ENCODE measurements around the gene MRPL49.

The MRPL49 gene

GRCh38 chr11:65090628-65091027, 31.5 kb upstream of the MRPL49 start:
- ATAC-seq (no peak), DNase-seq (no peak)
- H3K4me1 Mint-ChIP-seq, result peaks cover 5% of the 10 kb centered on the region
- no peak overlapping the region for H3K27ac Mint-ChIP-seq
- H3K27me3 Mint-ChIP-seq, result no peaks in the 10 kb centered on the region
- H3K9me3 Mint-ChIP-seq, result no peaks in the 10 kb centered on the region
- no peak overlapping the region for H3K4me3 Mint-ChIP-seq
- peaks cover 12% of the 10 kb centered on the region for H3K36me3 Mint-ChIP-seq (ENCODE audit: low read depth)

DNA sequence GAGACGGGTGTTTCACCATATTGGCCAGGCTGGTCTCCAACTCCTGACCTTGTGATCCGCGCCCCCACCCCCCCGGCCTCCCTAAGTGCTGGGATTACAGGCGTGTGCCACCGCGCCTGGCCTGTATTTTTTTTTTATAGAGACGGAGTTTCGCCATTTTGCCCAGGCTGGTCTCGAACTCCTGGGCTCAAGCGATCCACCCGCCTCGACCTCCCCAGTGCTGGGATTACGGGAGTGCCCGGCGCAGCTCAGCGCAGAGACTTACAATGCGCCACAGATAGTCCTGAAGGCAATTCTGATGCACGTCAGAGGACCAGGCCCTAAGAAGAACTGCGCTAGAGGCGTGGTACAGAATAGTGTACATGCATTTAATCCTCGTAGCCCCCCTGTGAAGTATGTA, 26.7 kb upstream of the MRPL49 start:
- Mint-ChIP-seq H3K27ac (peak overlapping the region; percentile 90), H3K4me3 (peak overlapping the region; percentile 91), H3K4me1 (peaks cover 16% of the 10 kb centered on the region), H3K36me3 (ENCODE audit: low read depth) (peaks cover 9% of the 10 kb centered on the region), H3K9me3 (no peaks in the 10 kb centered on the region), H3K27me3 (no peaks in the 10 kb centered on the region)
- ATAC-seq (no peak), DNase-seq (no peak)

DNA sequence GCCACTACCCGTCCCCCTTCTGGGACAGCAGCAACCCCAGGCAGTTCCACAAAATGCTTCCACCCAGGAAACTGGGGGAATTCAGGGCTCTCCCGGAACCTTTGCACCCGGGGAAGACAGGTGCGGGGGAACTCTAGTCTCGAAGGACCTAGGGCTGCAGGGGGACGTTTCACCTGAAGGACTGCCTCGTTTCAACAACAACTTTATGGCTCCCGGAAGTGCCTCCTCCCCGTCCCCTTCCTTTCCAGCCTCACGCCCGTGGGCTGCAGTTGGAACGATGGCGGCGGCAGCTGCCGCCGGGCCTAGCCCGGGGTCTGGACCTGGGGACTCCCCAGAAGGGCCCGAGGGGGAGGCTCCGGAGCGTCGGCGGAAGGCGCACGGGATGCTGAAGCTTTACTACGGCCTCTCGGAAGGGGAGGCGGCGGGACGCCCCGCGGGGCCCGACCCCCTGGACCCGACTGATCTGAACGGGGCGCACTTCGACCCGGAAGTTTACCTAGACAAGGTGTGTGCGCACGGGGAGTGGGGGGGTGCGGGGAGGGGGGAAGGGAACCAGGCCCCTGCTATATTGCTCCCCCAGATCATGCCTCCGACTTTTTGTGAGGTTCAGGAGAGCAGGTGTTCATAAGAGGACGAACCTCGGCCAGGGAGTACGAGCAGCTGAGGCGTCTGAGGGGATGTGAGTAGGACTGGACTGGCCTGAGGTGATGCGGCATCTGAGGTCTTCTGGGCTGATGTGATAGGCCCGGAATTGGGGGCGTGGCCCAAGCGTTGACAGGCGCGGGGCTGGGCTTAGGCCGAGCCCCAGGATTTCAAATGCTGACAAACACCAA, 25.9 kb upstream of the MRPL49 start, which contains the start of gene VPS51:
TSS of gene VPS51 (plus strand) at position 241 of the 833 bp plus-strand sequence. CDS start at position 278, 37 bp downstream.
- H3K27ac Mint-ChIP-seq, result peak within 1 kb of the TSS; percentile 90
- no peaks in the 10 kb centered on the region for H3K27me3 Mint-ChIP-seq
- DNase-seq, result peak; percentile 85
- peaks cover 9% of the 10 kb centered on the region for H3K36me3 Mint-ChIP-seq (ENCODE audit: low read depth)
- peaks cover 16% of the 10 kb centered on the region for H3K4me1 Mint-ChIP-seq
- H3K4me3 Mint-ChIP-seq, result peak within 1 kb of the TSS; percentile 91
- ATAC-seq, result peak; percentile 98
- no peaks in the 10 kb centered on the region for H3K9me3 Mint-ChIP-seq

DNA sequence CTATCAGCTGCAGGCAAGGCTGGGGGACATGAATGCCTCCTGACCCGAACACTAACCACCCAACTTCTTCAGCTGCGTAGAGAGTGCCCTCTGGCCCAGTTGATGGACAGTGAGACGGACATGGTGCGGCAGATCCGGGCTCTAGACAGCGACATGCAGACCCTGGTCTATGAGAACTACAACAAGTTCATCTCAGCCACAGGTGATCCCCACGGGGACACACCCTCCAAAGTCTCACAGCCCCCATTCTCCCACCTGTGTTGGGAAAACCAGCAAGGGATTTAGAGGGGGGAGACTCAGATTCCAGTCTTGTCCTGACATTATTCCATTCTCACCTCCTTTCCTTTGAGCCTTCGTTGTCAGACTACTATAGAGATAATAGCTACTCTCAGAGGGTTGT, 25.2 kb upstream of the MRPL49 start:
- no peaks in the 10 kb centered on the region for H3K9me3 Mint-ChIP-seq
- peak overlapping the region; percentile 91 for H3K4me3 Mint-ChIP-seq
- no peaks in the 10 kb centered on the region for H3K27me3 Mint-ChIP-seq
- no peak for DNase-seq
- no peak for ATAC-seq
- peaks cover 9% of the 10 kb centered on the region for H3K36me3 Mint-ChIP-seq (ENCODE audit: low read depth)
- H3K27ac Mint-ChIP-seq, result peak overlapping the region; percentile 46
- H3K4me1 Mint-ChIP-seq, result peaks cover 16% of the 10 kb centered on the region

- Mint-ChIP-seq H3K4me3 (no peak overlapping the region), H3K27me3 (no peaks in the 10 kb centered on the region), H3K4me1 (peaks cover 12% of the 10 kb centered on the region), H3K9me3 (no peaks in the 10 kb centered on the region), H3K36me3 (ENCODE audit: low read depth) (peaks cover 14% of the 10 kb centered on the region), H3K27ac (no peak overlapping the region)
- no peak for ATAC-seq
- DNase-seq, result no peak
Measured at GRCh38 chr11:65100674-65101350, 21.3 kb upstream of the MRPL49 start.

DNA sequence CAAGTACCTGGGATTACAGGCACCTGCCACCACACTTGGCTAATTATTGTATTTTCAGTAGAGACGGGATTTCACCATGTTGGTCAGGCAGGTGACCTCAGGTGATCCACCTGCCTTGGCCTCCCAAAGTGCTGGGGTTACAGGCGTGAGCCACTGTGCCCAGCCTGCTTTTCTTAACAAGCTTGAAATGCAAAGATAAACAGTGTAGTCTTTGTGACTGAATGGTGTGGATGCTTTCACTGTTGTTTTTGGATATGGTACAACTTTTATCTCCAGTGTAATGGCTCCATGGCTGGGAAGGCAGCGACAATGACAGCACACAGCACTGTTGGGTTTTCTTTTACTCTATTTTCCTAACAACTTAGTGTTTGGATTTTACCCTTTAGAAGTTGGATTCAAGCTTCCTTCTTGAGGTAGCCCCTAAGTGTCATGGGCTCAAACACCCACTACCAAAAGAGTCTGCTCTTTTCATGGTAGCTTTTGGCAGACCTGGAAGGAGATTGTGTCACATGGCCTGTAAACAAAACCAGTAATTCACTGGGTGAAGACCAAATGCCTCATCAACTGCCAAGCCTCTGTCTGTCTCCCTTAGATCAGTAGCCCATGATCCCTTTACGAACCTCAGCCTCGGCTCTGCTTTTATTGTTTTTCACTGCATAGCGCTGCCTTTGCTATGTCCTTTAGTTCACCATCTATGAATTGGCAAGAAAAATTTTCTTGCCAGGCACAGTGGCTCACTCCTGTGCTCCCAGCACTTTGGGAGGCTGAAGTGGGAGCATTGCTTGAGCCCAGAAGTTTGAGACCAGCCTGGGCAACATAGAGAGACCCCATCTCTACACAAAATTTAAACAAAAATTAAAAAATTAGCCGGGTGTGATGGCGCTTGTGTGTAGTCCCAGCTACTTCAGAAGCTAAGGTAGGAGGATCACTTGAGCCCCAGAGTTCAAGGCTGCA, 19.7 kb upstream of the MRPL49 start:
- no peak overlapping the region for H3K27ac Mint-ChIP-seq
- no peaks in the 10 kb centered on the region for H3K27me3 Mint-ChIP-seq
- no peak overlapping the region for H3K4me3 Mint-ChIP-seq
- no peak for ATAC-seq
- H3K4me1 Mint-ChIP-seq, result peaks cover 4% of the 10 kb centered on the region
- H3K36me3 Mint-ChIP-seq (ENCODE audit: low read depth), result peaks cover 21% of the 10 kb centered on the region
- no peaks in the 10 kb centered on the region for H3K9me3 Mint-ChIP-seq
- DNase-seq, result no peak

DNA sequence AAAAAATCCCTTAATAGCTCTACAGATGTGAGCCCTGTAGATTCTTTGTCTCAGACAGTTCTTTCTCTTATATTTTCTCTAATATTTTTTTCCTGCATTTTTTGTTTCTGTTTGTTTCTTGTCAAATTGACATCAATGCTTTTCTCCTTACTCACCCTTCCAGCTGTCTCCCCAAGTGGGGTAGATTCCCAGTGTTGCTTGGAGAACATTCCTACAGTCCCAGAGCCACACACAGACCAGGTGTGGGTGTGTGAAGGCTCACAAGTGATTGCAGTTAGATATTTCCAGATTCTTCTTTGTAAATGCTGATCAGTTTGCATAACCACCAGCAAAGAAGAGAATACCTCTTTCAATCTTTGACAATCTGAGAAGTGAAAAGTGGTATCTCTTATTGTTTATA, 18.6 kb upstream of the MRPL49 start:
- Mint-ChIP-seq H3K9me3 (no peaks in the 10 kb centered on the region), H3K36me3 (ENCODE audit: low read depth) (peaks cover 19% of the 10 kb centered on the region), H3K4me3 (no peak overlapping the region), H3K4me1 (peaks cover 2% of the 10 kb centered on the region), H3K27ac (peak overlapping the region; percentile 7), H3K27me3 (no peaks in the 10 kb centered on the region)
- DNase-seq, result no peak
- ATAC-seq, result no peak

GRCh38 chr11:65104628-65105027, 17.5 kb upstream of the MRPL49 start:
- ATAC-seq (no peak), DNase-seq (no peak)
- Mint-ChIP-seq H3K36me3 (ENCODE audit: low read depth) (peaks cover 14% of the 10 kb centered on the region), H3K27me3 (no peaks in the 10 kb centered on the region), H3K9me3 (no peaks in the 10 kb centered on the region), H3K4me3 (no peak overlapping the region), H3K4me1 (no peaks in the 10 kb centered on the region), H3K27ac (no peak overlapping the region)

- H3K9me3 Mint-ChIP-seq, result no peaks in the 10 kb centered on the region
- no peak overlapping the region for H3K27ac Mint-ChIP-seq
- ATAC-seq, result no peak
- no peaks in the 10 kb centered on the region for H3K27me3 Mint-ChIP-seq
- no peak overlapping the region for H3K4me3 Mint-ChIP-seq
- peaks cover 17% of the 10 kb centered on the region for H3K4me1 Mint-ChIP-seq
- H3K36me3 Mint-ChIP-seq (ENCODE audit: low read depth), result peaks cover 11% of the 10 kb centered on the region
- DNase-seq, result no peak
Measured at GRCh38 chr11:65107078-65107477, 15.0 kb upstream of the MRPL49 start.

GRCh38 chr11:65107751-65108468, 14.2 kb upstream of the MRPL49 start:
- H3K36me3 Mint-ChIP-seq (ENCODE audit: low read depth), result peaks cover 11% of the 10 kb centered on the region
- H3K4me1 Mint-ChIP-seq, result peaks cover 19% of the 10 kb centered on the region
- no peaks in the 10 kb centered on the region for H3K27me3 Mint-ChIP-seq
- DNase-seq (no peak), ATAC-seq (no peak)
- no peaks in the 10 kb centered on the region for H3K9me3 Mint-ChIP-seq
- no peak overlapping the region for H3K27ac Mint-ChIP-seq
- H3K4me3 Mint-ChIP-seq, result no peak overlapping the region

GRCh38 chr11:65108469-65109123, 13.5 kb upstream of the MRPL49 start:
- Mint-ChIP-seq H3K27ac (no peak overlapping the region), H3K9me3 (no peaks in the 10 kb centered on the region), H3K36me3 (ENCODE audit: low read depth) (peaks cover 11% of the 10 kb centered on the region), H3K4me1 (peaks cover 26% of the 10 kb centered on the region), H3K4me3 (no peak overlapping the region), H3K27me3 (no peaks in the 10 kb centered on the region)
- ATAC-seq, result no peak
- DNase-seq, result no peak

DNA sequence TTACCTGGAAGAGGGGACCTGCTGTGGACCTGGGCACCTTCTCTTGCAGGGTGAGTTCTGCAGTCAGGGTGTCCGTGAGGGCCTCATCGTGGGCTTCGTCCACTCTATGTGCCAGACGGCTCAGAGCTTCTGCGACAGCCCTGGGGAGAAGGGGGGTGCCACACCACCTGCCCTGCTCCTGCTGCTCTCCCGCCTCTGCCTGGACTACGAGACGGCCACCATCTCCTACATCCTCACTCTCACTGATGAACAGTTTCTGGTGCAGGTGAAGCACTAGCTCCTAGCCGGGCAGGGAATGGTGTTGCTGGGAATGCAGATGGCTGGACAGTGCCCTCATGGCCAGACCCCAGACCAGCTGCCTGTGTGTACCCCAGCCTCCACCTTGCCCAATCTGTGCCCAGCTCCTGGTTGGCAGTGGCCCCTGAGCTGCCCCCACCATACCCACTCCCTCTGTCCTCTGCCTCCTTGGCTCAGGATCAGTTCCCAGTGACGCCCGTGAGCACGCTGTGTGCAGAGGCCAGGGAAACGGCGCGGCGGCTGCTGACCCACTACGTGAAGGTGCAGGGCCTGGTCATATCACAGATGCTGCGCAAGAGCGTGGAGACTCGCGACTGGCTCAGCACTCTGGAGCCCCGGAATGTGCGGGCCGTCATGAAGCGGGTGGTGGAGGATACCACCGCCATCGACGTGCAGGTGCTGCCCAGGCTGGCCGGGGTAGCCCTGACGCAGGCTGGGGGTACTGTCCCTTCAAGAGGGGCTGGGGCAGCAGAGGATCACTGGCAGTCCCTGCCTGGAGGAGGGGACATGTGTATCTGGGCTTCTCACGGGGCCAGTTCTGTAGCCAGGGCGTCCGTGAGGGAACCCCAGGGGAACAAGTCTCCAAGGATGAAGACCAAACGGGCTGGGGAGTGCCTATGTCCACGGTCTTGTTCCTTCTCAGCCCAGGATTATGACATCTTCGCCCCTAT, 12.6 kb upstream of the MRPL49 start:
- Mint-ChIP-seq H3K36me3 (ENCODE audit: low read depth) (peaks cover 10% of the 10 kb centered on the region), H3K27me3 (no peaks in the 10 kb centered on the region), H3K4me1 (peaks cover 34% of the 10 kb centered on the region), H3K9me3 (no peaks in the 10 kb centered on the region), H3K4me3 (no peak overlapping the region), H3K27ac (no peak overlapping the region)
- DNase-seq, result no peak
- no peak for ATAC-seq
